HepG2 (cell line): ENCODE measurements around the gene PFDN2. TPM values are rescaled to one million over a fixed set of nuclear protein-coding genes. Genes with fewer than 3 reads are reported as not detected.

Experiments
- DNMT3B ChIP-seq: conservative IDR thresholded peaks from 2 replicates; pipeline ENCODE4 v1.6.1; 2016; ENCODE audit warnings: missing biosample characterization, control low read depth
- FOXO1 ChIP-seq: sonication (generic); formaldehyde crosslinking; IDR thresholded peaks from 2 replicates; pipeline ENCODE4 v1.4.0; 2020; ENCODE audit warnings: missing genetic modification reagents
- FOXP4 ChIP-seq: sonication (generic); formaldehyde crosslinking; IDR thresholded peaks from 2 replicates; pipeline ENCODE4 v1.4.0; 2020; ENCODE audit warnings: missing genetic modification reagents
- MTA1 ChIP-seq: sonication (generic); formaldehyde crosslinking; IDR thresholded peaks from 2 replicates; pipeline ENCODE4 v1.4.0; 2020; ENCODE audit warnings: missing genetic modification reagents, mild to moderate bottlenecking, borderline replicate concordance
- POGK ChIP-seq: sonication (generic); formaldehyde crosslinking; conservative IDR thresholded peaks from 2 replicates; pipeline ENCODE4 v1.8.0; 2022; ENCODE audit warnings: mild to moderate bottlenecking, moderate library complexity, missing genetic modification reagents
- PRMT3 ChIP-seq: sonication (generic); formaldehyde crosslinking; IDR thresholded peaks from 2 replicates; pipeline ENCODE4 v1.8.1; 2022; ENCODE audit warnings: low read depth, mild to moderate bottlenecking, moderate library complexity, missing genetic modification reagents, borderline replicate concordance
- RARG ChIP-seq: sonication (generic); formaldehyde crosslinking; IDR thresholded peaks from 2 replicates; pipeline ENCODE4 v1.4.0; 2020; ENCODE audit warnings: low read depth, mild to moderate bottlenecking, missing genetic modification reagents
- TBX2 ChIP-seq: sonication (generic); formaldehyde crosslinking; IDR thresholded peaks from 2 replicates; pipeline ENCODE4 v1.5.0; 2020; ENCODE audit warnings: missing genetic modification reagents, mild to moderate bottlenecking, borderline replicate concordance
- ZNF292 ChIP-seq: sonication (generic); formaldehyde crosslinking; IDR thresholded peaks from 2 replicates; pipeline ENCODE4 v1.8.1; 2022; ENCODE audit warnings: mild to moderate bottlenecking, low read depth, missing genetic modification reagents, borderline replicate concordance
- ZNF577 ChIP-seq: sonication (generic); formaldehyde crosslinking; IDR thresholded peaks from 2 replicates; pipeline ENCODE4 v1.4.0; 2020; ENCODE audit warnings: mild to moderate bottlenecking, low read depth, missing genetic modification reagents, borderline replicate concordance
- ZNF83 ChIP-seq: sonication (generic); formaldehyde crosslinking; IDR thresholded peaks from 2 replicates; pipeline ENCODE4 v1.4.0; 2020; ENCODE audit warnings: missing genetic modification reagents, mild to moderate bottlenecking, borderline replicate concordance
- polyA plus RNA-seq, 8 experiments: library from polyadenylated mRNA; depleted of rRNA in 3 of 8; stranded (reverse) in 7 of 8; unstranded in 1 of 8; fragments of >200 nt; fragmentation: Illumina TruSeq in 4 of 8; extraction: Trizol in 4 of 8; gene quantifications; 2 replicates each; pipeline versions ENCODE4 v1.2.1 to v1.2.3, GENCODE V29; 2011 to 2016; ENCODE audit warnings: low read depth in 4 of 8, missing spikeins in 1 of 8, mixed read lengths in 1 of 8; ENCODE audit not compliant: insufficient read depth in 1 of 8
- total RNA-seq, 5 experiments: library from RNA; depleted of rRNA; stranded (reverse); fragments of >200 nt; fragmentation: Illumina TruSeq; extraction: Trizol; gene quantifications; 2 replicates each; pipeline ENCODE4 v1.2.3, GENCODE V29; 2016; ENCODE audit warnings: low read depth in 1 of 5
- TF ChIP-seq, protein P1 (sequence below): sonication (generic); formaldehyde crosslinking; IDR thresholded peaks from 2 replicates; pipeline ENCODE4 v1.9.0; 2021; ENCODE audit warnings: mild to moderate bottlenecking, missing genetic modification reagents
- TF ChIP-seq, protein P2 (sequence below): sonication (generic); formaldehyde crosslinking; IDR thresholded peaks from 2 replicates; pipeline ENCODE4 v1.5.1; 2020; ENCODE audit warnings: missing genetic modification reagents, mild to moderate bottlenecking, borderline replicate concordance
- TF ChIP-seq, protein P3 (sequence below): sonication (generic); formaldehyde crosslinking; IDR thresholded peaks from 2 replicates; pipeline ENCODE4 v1.5.1; 2020; ENCODE audit warnings: mild to moderate bottlenecking, missing genetic modification reagents, moderate library complexity

PFDN2 gene
- total and polyA plus RNA-seq, 2 of the 13 experiments (the other 11 are each of a cell fraction or from before 2014, with no cell fraction given) = 62.6 to 63.6 TPM

DNA sequence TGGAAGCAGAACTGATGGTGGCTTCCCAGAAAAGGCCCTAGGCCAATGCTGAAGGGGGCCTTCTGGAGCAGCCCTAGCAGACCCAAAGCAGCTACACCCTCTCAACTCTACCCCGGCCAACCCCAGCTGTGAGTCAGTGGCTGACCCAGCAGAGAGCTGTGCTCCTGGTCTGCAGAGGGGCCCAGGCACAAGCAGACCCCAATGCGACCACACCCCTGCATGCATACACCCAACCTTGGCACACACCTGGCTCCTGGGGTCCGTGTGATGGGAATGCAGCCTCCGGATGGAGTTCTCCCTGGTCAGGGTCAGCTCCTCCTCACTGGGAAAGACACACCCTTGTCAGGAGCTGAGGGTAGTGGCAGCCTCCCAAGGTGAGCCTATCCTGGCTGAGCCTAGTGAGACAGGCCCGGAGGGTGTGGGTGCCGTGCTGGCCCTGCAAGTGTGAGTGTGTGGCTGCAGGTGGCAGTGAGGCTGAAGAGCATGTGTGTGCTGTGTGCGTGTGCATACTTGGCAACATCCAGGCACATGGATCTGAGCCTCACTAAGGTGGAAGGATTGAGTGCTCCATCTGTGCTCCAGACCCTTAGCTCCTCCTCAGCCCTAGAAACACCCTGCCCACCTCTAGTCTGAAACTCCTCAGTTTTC, 44.2 kb downstream of the PFDN2 start (continued):
- TF ChIP-seq, protein P1, sequence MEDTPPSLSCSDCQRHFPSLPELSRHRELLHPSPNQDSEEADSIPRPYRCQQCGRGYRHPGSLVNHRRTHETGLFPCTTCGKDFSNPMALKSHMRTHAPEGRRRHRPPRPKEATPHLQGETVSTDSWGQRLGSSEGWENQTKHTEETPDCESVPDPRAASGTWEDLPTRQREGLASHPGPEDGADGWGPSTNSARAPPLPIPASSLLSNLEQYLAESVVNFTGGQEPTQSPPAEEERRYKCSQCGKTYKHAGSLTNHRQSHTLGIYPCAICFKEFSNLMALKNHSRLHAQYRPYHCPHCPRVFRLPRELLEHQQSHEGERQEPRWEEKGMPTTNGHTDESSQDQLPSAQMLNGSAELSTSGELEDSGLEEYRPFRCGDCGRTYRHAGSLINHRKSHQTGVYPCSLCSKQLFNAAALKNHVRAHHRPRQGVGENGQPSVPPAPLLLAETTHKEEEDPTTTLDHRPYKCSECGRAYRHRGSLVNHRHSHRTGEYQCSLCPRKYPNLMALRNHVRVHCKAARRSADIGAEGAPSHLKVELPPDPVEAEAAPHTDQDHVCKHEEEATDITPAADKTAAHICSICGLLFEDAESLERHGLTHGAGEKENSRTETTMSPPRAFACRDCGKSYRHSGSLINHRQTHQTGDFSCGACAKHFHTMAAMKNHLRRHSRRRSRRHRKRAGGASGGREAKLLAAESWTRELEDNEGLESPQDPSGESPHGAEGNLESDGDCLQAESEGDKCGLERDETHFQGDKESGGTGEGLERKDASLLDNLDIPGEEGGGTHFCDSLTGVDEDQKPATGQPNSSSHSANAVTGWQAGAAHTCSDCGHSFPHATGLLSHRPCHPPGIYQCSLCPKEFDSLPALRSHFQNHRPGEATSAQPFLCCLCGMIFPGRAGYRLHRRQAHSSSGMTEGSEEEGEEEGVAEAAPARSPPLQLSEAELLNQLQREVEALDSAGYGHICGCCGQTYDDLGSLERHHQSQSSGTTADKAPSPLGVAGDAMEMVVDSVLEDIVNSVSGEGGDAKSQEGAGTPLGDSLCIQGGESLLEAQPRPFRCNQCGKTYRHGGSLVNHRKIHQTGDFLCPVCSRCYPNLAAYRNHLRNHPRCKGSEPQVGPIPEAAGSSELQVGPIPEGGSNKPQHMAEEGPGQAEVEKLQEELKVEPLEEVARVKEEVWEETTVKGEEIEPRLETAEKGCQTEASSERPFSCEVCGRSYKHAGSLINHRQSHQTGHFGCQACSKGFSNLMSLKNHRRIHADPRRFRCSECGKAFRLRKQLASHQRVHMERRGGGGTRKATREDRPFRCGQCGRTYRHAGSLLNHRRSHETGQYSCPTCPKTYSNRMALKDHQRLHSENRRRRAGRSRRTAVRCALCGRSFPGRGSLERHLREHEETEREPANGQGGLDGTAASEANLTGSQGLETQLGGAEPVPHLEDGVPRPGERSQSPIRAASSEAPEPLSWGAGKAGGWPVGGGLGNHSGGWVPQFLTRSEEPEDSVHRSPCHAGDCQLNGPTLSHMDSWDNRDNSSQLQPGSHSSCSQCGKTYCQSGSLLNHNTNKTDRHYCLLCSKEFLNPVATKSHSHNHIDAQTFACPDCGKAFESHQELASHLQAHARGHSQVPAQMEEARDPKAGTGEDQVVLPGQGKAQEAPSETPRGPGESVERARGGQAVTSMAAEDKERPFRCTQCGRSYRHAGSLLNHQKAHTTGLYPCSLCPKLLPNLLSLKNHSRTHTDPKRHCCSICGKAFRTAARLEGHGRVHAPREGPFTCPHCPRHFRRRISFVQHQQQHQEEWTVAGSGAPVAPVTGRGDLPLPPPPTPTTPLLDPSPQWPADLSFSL (CRISPR knock-in tag) = peak; percentile 75
- TF ChIP-seq ZNF292 = 0 out of 2 replicates have a peak, but pooled peaks have one; percentile 37
- TF ChIP-seq FOXP4 (CRISPR knock-in tag) = no peak
- no peak for TF ChIP-seq POGK (CRISPR knock-in tag)
- TF ChIP-seq RARG = no peak
- no peak for TF ChIP-seq ZNF577
- peak; percentile 84 for TF ChIP-seq MTA1 (CRISPR knock-in tag)
- TF ChIP-seq, protein P2, sequence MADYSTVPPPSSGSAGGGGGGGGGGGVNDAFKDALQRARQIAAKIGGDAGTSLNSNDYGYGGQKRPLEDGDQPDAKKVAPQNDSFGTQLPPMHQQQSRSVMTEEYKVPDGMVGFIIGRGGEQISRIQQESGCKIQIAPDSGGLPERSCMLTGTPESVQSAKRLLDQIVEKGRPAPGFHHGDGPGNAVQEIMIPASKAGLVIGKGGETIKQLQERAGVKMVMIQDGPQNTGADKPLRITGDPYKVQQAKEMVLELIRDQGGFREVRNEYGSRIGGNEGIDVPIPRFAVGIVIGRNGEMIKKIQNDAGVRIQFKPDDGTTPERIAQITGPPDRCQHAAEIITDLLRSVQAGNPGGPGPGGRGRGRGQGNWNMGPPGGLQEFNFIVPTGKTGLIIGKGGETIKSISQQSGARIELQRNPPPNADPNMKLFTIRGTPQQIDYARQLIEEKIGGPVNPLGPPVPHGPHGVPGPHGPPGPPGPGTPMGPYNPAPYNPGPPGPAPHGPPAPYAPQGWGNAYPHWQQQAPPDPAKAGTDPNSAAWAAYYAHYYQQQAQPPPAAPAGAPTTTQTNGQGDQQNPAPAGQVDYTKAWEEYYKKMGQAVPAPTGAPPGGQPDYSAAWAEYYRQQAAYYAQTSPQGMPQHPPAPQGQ (CRISPR knock-in tag) = 0 out of 2 replicates have a peak, but pooled peaks have one; percentile 46
- TF ChIP-seq DNMT3B (CRISPR knock-in tag) = no peak
- TF ChIP-seq TBX2 (CRISPR knock-in tag) = 0 out of 2 replicates have a peak, but pooled peaks have one; percentile 0
- no peak for TF ChIP-seq PRMT3 (CRISPR knock-in tag)
- TF ChIP-seq FOXO1 (CRISPR knock-in tag) = no peak
- TF ChIP-seq ZNF83 = no peak
- TF ChIP-seq, protein P3, sequence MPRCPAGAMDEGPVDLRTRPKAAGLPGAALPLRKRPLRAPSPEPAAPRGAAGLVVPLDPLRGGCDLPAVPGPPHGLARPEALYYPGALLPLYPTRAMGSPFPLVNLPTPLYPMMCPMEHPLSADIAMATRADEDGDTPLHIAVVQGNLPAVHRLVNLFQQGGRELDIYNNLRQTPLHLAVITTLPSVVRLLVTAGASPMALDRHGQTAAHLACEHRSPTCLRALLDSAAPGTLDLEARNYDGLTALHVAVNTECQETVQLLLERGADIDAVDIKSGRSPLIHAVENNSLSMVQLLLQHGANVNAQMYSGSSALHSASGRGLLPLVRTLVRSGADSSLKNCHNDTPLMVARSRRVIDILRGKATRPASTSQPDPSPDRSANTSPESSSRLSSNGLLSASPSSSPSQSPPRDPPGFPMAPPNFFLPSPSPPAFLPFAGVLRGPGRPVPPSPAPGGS (CRISPR knock-in tag) = no peak
